K562 (cell line): Measurements from ENCODE around the gene IRAK2. TPM values are rescaled to one million over a fixed set of nuclear protein-coding genes. Genes with fewer than 3 reads are reported as not detected.

Experiments
- BCOR ChIP-seq: fragments of 450-650 bp; IDR thresholded peaks from 2 replicates; pipeline ENCODE4 v1.6.1; 2016
- BRF2 ChIP-seq: IDR thresholded peaks from 3 replicates; pipeline ENCODE4 v1.6.1; 2011; ENCODE audit warnings: borderline replicate concordance, mild to moderate bottlenecking; ENCODE audit not compliant: insufficient read length, insufficient read depth
- CC2D1A ChIP-seq: fragments of 450-650 bp; IDR thresholded peaks from 2 replicates; pipeline ENCODE4 v1.6.1; 2017; ENCODE audit warnings: mild to moderate bottlenecking
- CEBPZ ChIP-seq: fragments of 150-350 bp; IDR thresholded peaks from 2 replicates; pipeline ENCODE4 v1.6.1; 2014; ENCODE audit warnings: low read depth, mild to moderate bottlenecking, low read length, borderline replicate concordance
- E2F5 ChIP-seq: sonication (generic); formaldehyde crosslinking; IDR thresholded peaks from 2 replicates; pipeline ENCODE4 v1.8.0; 2022; ENCODE audit warnings: mild to moderate bottlenecking, missing genetic modification reagents
- ERF ChIP-seq: fragments of 450-650 bp; formaldehyde crosslinking; IDR thresholded peaks from 2 replicates; pipeline ENCODE4 v1.4.0; 2020; ENCODE audit warnings: mild to moderate bottlenecking, mixed read lengths
- FOS ChIP-seq: IDR thresholded peaks from 3 replicates; pipeline ENCODE4 v1.6.1; 2011; ENCODE audit not compliant: insufficient read length; ENCODE audit errors: extremely low read depth
- HDAC2 ChIP-seq: fragments of 450-650 bp; IDR thresholded peaks from 2 replicates; pipeline ENCODE4 v1.6.1; 2016; ENCODE audit warnings: mild to moderate bottlenecking
- KDM4B ChIP-seq, 2 experiments: fragments of 450-650 bp in 1 of 2; sonication (generic) in 1 of 2; IDR thresholded peaks; 2 replicates each; pipeline ENCODE4 v1.6.1; 2016 to 2017; ENCODE audit warnings: borderline replicate concordance in 2 of 2, antibody characterized with exemption in 1 of 2, low read depth in 1 of 2, mild to moderate bottlenecking in 1 of 2
- POLR2A ChIP-seq: fragments of 450-650 bp; conservative IDR thresholded peaks from 2 replicates; pipeline ENCODE4 v1.6.1; 2016
- SLC30A9 ChIP-seq: fragments of 250-450 bp; sonication (Bioruptor Pico); IDR thresholded peaks from 2 replicates; pipeline ENCODE4 v1.8.0; 2022; ENCODE audit warnings: mild to moderate bottlenecking, moderate library complexity
- SMARCA4 ChIP-seq: fragments of 450-650 bp; IDR thresholded peaks from 2 replicates; pipeline ENCODE4 v1.6.1; 2016
- SMARCE1 ChIP-seq: fragments of 450-650 bp; IDR thresholded peaks from 2 replicates; pipeline ENCODE4 v1.7.1; 2016; ENCODE audit warnings: mild to moderate bottlenecking
- STAT5B ChIP-seq: fragments of 250-450 bp; sonication (Bioruptor Pico); IDR thresholded peaks from 2 replicates; pipeline ENCODE4 v1.8.0; 2021; ENCODE audit warnings: mild to moderate bottlenecking, inconsistent platforms
- TRIM24 ChIP-seq, 2 experiments: fragments of 450-650 bp; IDR thresholded peaks; 2 replicates each; pipeline ENCODE4 v1.6.1; 2016
- XRCC3 ChIP-seq: fragments of 450-650 bp; IDR thresholded peaks from 2 replicates; pipeline ENCODE4 v1.6.1; 2017; ENCODE audit warnings: mild to moderate bottlenecking, moderate library complexity
- ZHX1 ChIP-seq: fragments of 150-350 bp; conservative IDR thresholded peaks from 2 replicates; pipeline ENCODE4 v1.6.1; 2014; ENCODE audit warnings: low read length
- ZNF146 ChIP-seq: IDR thresholded peaks from one replicate; pipeline ENCODE4 v1.6.1; 2018; ENCODE audit warnings: missing compliant biosample characterization; ENCODE audit not compliant: unreplicated experiment
- ZNF354B ChIP-seq: fragments of 250-450 bp; sonication (Bioruptor Pico); IDR thresholded peaks from 2 replicates; pipeline ENCODE4 v1.4.0; 2020
- ZNF512 ChIP-seq: IDR thresholded peaks from 2 replicates; pipeline ENCODE4 v1.6.1; 2016; ENCODE audit warnings: missing genetic modification characterization, missing compliant biosample characterization
- ZNF696 ChIP-seq: fragments of 250-450 bp; sonication (Bioruptor Pico); conservative IDR thresholded peaks from 2 replicates; pipeline ENCODE4 v1.4.0; 2020; ENCODE audit warnings: mild to moderate bottlenecking, moderate library complexity
- polyA plus RNA-seq, 8 experiments: library from polyadenylated mRNA; depleted of rRNA in 4 of 8; stranded (reverse) in 5 of 8; unstranded in 3 of 8; fragments of >200 nt; fragmentation: Nextera tagmentation in 2 of 8; fragmentation: Illumina TruSeq in 1 of 8; extraction: Ambion mirVana in 2 of 8; extraction: Trizol in 1 of 8; gene quantifications; 2 replicates each; pipeline versions ENCODE4 v1.2.1 to v1.2.3, GENCODE V29; 2011 to 2014; ENCODE audit warnings: inconsistent platforms in 1 of 8, missing spikeins in 1 of 8
- total RNA-seq, 7 experiments: library from RNA; depleted of rRNA in 6 of 7; stranded (reverse); fragments of >200 nt in 6 of 7; fragmentation: Illumina TruSeq in 2 of 7; extraction: Trizol in 2 of 7; gene quantifications; 2 replicates each; pipeline versions ENCODE4 v1.2.1 to v1.2.3, GENCODE V29; 2011 to 2021; ENCODE audit warnings: low replicate concordance in 1 of 7

IRAK2 gene
- total and polyA plus RNA-seq, 9 of the 15 experiments (the other 6 are each of a cell fraction or from before 2014, with no cell fraction given) = 0.42 to 4.4 (median 2.7) TPM

GRCh38 chr3:10247679-10248183 lies 83.0 kb downstream of the IRAK2 start (continued):
- no peak for TF ChIP-seq BRF2
- 0 out of 2 replicates have a peak, but pooled peaks have one; percentile 36 for TF ChIP-seq SLC30A9 (CRISPR knock-in tag)
- TF ChIP-seq ZNF146 (CRISPR knock-in tag) = no peak
- no peak for TF ChIP-seq STAT5B (CRISPR knock-in tag)
- TF ChIP-seq ZNF696 = no peak
- no peak for TF ChIP-seq CEBPZ
- TF ChIP-seq ERF = 0 out of 2 replicates have a peak, but pooled peaks have one; percentile 18
- TF ChIP-seq E2F5 = 0 out of 2 replicates have a peak, but pooled peaks have one; percentile 2
- 0 out of 2 replicates have a peak, but pooled peaks have one; percentile 38 for TF ChIP-seq SMARCE1
- TF ChIP-seq ZNF512 (tag) = peak; percentile 45; the same call in 1 of the 2 replicates
- TF ChIP-seq HDAC2 = peak; percentile 85; the same call in 1 of the 2 replicates
- TF ChIP-seq KDM4B (IDR thresholded peaks at IDR 0.05; ENCODE audit: borderline replicate concordance in 2 of 2, low read depth in 1 of 2) = no peak
- no peak for TF ChIP-seq FOS
- TF ChIP-seq BCOR = peak; percentile 95
- no peak for TF ChIP-seq SMARCA4
- no peak for TF ChIP-seq ZHX1
- 0 out of 4 replicates have a peak, but pooled peaks of 1 of the 2 experiments have one; percentile 61 for TF ChIP-seq TRIM24 (IDR thresholded peaks at IDR 0.05)
- no peak for TF ChIP-seq XRCC3
- no peak for TF ChIP-seq POLR2A
- TF ChIP-seq ZNF354B (CRISPR knock-in tag) = no peak
- TF ChIP-seq CC2D1A = peak; percentile 46; the same call in 1 of the 2 replicates
